Measurements from ENCODE around the gene ZNF284. TPM values are rescaled to one million over a fixed set of nuclear protein-coding genes. Genes with fewer than 3 reads are reported as not detected.

Gene ZNF284
- total and polyA plus RNA-seq, 8 donors = 0.42 to 1.9 (median 0.85) TPM

DNA sequence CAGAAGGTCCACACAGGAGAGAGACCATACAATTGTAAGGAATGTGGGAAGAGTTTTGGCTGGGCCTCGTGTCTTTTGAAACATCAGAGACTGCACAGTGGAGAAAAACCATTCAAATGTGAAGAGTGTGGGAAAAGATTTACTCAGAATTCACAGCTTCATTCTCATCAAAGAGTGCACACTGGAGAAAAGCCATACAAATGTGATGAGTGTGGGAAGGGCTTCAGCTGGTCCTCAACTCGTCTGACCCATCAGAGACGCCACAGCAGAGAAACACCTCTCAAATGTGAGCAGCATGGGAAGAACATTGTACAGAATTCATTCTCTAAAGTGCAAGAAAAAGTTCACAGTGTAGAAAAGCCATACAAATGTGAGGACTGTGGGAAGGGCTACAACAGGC, 35.8 kb downstream of the ZNF284 start:
- 88 to 97% methylated on average over 3 of the region's 3 CpGs for WGBS, 2 donors
- H3K4me3 ChIP-seq = no peak overlapping the region
- peaks cover 0 to 8% (median 3%) of the 10 kb centered on the region in 4 donors for H3K9me3 ChIP-seq
- DNase-seq (no peak), ATAC-seq (no peak), FAIRE-seq (no peak)
- no peaks in the 10 kb centered on the region for H3K27me3 ChIP-seq
- H3K27ac ChIP-seq = no peak overlapping the region
- H3K36me3 ChIP-seq = peaks cover 0 to 22% (median 11%) of the 10 kb centered on the region in 3 donors
- TF ChIP-seq, protein P1, sequence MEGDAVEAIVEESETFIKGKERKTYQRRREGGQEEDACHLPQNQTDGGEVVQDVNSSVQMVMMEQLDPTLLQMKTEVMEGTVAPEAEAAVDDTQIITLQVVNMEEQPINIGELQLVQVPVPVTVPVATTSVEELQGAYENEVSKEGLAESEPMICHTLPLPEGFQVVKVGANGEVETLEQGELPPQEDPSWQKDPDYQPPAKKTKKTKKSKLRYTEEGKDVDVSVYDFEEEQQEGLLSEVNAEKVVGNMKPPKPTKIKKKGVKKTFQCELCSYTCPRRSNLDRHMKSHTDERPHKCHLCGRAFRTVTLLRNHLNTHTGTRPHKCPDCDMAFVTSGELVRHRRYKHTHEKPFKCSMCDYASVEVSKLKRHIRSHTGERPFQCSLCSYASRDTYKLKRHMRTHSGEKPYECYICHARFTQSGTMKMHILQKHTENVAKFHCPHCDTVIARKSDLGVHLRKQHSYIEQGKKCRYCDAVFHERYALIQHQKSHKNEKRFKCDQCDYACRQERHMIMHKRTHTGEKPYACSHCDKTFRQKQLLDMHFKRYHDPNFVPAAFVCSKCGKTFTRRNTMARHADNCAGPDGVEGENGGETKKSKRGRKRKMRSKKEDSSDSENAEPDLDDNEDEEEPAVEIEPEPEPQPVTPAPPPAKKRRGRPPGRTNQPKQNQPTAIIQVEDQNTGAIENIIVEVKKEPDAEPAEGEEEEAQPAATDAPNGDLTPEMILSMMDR (IDR thresholded peaks at IDR 0.05) = no peak
- intact Hi-C loops (cut with DNase I) = no loop called here
- peaks cover 0 to 6% (median 3%) of the 10 kb centered on the region in 3 donors for H3K4me1 ChIP-seq

DNA sequence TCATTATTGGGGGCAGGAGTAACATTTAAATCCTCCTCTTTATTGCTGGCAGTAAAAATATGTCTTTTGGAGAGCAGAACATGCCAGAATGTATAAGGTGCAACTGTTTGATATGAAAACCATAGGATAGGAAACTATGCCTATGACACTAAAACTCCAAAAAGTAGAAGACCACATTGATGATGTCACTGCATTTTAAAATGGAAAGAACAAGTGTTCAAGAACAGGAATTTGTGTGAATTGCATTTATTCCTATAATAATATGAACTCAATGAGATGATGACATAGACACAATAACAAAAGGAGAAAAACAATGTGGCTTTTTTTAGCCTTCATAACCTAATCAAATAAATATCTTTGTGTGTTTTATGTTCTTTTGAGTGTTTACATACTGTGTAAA, 37.5 kb downstream of the ZNF284 start:
- TF ChIP-seq, protein P1 (IDR thresholded peaks at IDR 0.05) = no peak
- intact Hi-C loops (cut with DNase I) = no loop called here
- Histone ChIP-seq H3K36me3 (peaks cover 0 to 15% (median 8%) of the 10 kb centered on the region in 3 donors), H3K27me3 (no peaks in the 10 kb centered on the region), H3K4me1 (peaks cover 0 to 9% (median 8%) of the 10 kb centered on the region in 3 donors), H3K4me3 (no peak overlapping the region), H3K27ac (no peak overlapping the region), H3K9me3 (peaks cover 0 to 8% (median 3%) of the 10 kb centered on the region in 4 donors)
- DNase-seq (no peak), ATAC-seq (no peak), FAIRE-seq (no peak)

DNA sequence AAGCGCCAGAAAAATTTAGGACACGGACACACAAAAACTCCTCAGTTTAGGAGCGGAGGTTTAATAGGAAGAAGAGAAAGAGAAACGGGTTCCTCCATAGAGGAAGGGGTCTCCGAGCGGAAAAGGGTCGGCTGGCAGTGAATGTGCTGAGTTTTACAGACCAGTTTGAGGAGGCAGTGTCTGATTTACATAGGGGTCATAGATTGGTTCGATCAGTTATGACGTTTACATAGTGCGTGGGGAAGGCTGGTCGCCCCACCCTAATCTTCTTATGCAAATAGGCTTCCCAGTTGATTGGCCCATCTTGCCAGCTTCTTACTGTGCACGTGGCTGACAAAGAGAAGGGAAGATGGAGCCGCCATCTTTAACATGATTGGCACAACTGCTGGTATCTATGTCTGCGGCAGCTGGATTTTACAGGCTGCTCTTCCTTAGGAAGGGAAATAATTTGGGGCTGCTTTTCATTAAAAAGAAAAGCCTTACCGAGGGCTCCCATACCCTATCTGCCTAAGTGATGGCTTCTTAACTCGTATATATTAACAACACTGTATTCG, 40.0 kb downstream of the ZNF284 start:
- Histone ChIP-seq H3K27me3 (no peaks in the 10 kb centered on the region), H3K9me3 (peaks cover 0 to 7% (median 3%) of the 10 kb centered on the region in 4 donors), H3K4me3 (peak overlapping the region in 2 of 4 donors; percentile 63 to 67), H3K27ac (no peak overlapping the region), H3K4me1 (peaks cover 0 to 13% (median 8%) of the 10 kb centered on the region in 3 donors), H3K36me3 (peaks cover 0 to 6% (median under 1%) of the 10 kb centered on the region in 3 donors)
- intact Hi-C loops (cut with DNase I) = no loop called here
- WGBS, 2 donors = 12 to 17% methylated on average over 17 of the region's 17 CpGs
- TF ChIP-seq, protein P1 (IDR thresholded peaks at IDR 0.05) = no peak
- no peak for DNase-seq
- ATAC-seq = no peak
- FAIRE-seq = no peak

DNA sequence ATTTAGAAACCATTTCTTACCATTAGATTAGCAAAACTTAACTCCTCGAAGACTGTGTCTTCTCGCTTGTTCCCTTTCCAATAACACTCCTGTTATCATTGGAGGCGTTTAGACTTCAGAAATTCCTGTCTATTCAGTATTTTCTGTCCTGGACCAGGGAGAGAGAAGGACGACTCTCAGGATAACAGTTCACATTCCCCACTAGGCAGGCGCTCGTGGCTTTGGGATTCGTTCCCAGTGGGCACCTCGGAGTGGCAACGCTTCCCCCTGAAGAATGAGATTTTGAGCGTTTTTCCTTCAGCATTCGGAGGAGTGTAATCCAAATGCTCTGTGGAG, 40.8 kb downstream of the ZNF284 start:
- 0% methylated on average over 11 of the region's 11 CpGs for WGBS, 2 donors
- Histone ChIP-seq H3K9me3 (peaks cover 0 to 4% (median 0%) of the 10 kb centered on the region in 4 donors), H3K36me3 (peaks cover 0 to 7% (median 0%) of the 10 kb centered on the region in 3 donors), H3K4me1 (peaks cover 0 to 13% (median 8%) of the 10 kb centered on the region in 3 donors), H3K4me3 (peak overlapping the region; percentile 47 to 68 (median 65)), H3K27ac (peak overlapping the region in 1 of 4 donors; percentile 37), H3K27me3 (no peaks in the 10 kb centered on the region)
- TF ChIP-seq, protein P1 (IDR thresholded peaks at IDR 0.05) = no peak
- FAIRE-seq (no peak), ATAC-seq (peak; percentile 3 to 37 (median 20)), DNase-seq (no peak)
- intact Hi-C loops (cut with DNase I) = no loop called here

DNA sequence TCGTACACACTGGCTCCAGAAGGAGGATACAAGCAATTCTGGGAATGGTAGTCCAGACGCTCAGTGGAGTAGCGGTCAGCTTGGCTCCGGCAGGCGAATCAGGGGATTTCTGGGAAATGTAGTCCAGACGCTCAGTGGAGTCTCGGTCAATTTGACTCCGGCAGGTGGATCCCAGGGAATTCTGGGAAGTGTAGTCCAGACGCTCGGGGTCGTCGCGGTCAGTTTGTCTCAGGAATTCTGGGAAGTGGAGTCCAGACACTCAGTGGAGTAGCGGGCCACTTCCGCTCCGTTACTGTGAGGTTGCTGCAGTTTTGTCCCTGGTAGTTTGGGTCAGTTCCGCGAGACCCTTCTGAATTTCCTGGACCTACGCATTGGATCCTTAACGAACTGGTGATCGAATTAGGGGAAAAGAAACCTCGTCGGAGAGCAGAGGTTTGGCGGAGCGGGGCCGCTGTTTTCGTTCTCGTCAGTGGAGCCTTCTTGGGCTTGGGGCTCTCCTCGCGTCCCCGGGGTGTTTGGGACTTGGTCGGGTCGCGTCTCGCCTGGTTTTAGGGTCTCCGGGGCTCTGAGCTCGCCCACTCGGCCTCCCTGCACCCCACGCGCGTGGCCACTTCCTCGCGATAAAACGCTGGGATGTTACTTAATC, 41.3 kb downstream of the ZNF284 start, which contains the start of gene ZNF225:
Gene ZNF225, plus strand, starts transcription at position 262 of the 646 bp plus-strand sequence. CDS start 2,429 bp downstream, outside the sequence.
- H3K4me1 ChIP-seq = peaks cover 0 to 13% (median 8%) of the 10 kb centered on the region in 3 donors
- 0% methylated on average over 44 of the region's 44 CpGs for WGBS, 2 donors
- no peaks in the 10 kb centered on the region for H3K27me3 ChIP-seq
- DNase-seq (peak; percentile 86 to 99 (median 96)), ATAC-seq (peak; percentile 98 to 99 (median 98)), FAIRE-seq (peak; percentile 98)
- peak within 1 kb of the TSS; percentile 63 to 71 (median 68) for H3K4me3 ChIP-seq
- TF ChIP-seq, protein P1 (IDR thresholded peaks at IDR 0.05) = no peak
- peak within 1 kb of the TSS in 2 of 4 donors; percentile 47 to 56 for H3K27ac ChIP-seq
- no peaks in the 10 kb centered on the region for H3K9me3 ChIP-seq
- H3K36me3 ChIP-seq = peaks cover 0 to 12% (median 0%) of the 10 kb centered on the region in 3 donors
- intact Hi-C loops (cut with DNase I) = no loop called here

All from pancreas (tissue), 10 donors.